Endothelial cell (in vitro differentiated cells): Measurements from ENCODE around the gene ACLY. TPM values are rescaled to one million over a fixed set of nuclear protein-coding genes. Genes with fewer than 3 reads are reported as not detected.

Source experiments
- DNase-seq: peaks from one replicate; pipeline ENCODE4 v3.0.0; 2021; ENCODE audit warnings: low spot score
- H3K27ac Mint-ChIP-seq: one replicate; pipeline ENCODE4 v1.8.0; 2021; ENCODE audit warnings: mixed read lengths, inconsistent platforms; ENCODE audit not compliant: unreplicated experiment
- H3K27me3 Mint-ChIP-seq: one replicate; pipeline ENCODE4 v1.8.0; 2021; ENCODE audit warnings: mild to moderate bottlenecking, moderate library complexity, mixed read lengths, inconsistent platforms; ENCODE audit not compliant: unreplicated experiment
- H3K36me3 Mint-ChIP-seq: one replicate; pipeline ENCODE4 v1.8.0; 2021; ENCODE audit warnings: mild to moderate bottlenecking, low read depth, mixed read lengths, inconsistent platforms; ENCODE audit not compliant: unreplicated experiment
- H3K4me1 Mint-ChIP-seq: one replicate; pipeline ENCODE4 v1.8.0; 2021; ENCODE audit warnings: mild to moderate bottlenecking, mixed read lengths, inconsistent platforms; ENCODE audit not compliant: unreplicated experiment
- H3K4me3 Mint-ChIP-seq: one replicate; pipeline ENCODE4 v1.8.0; 2021; ENCODE audit warnings: mild to moderate bottlenecking, mixed read lengths, inconsistent platforms; ENCODE audit not compliant: unreplicated experiment
- H3K9me3 Mint-ChIP-seq: one replicate; pipeline ENCODE4 v1.8.0; 2021; ENCODE audit warnings: mixed read lengths, inconsistent platforms; ENCODE audit not compliant: unreplicated experiment
- total RNA-seq: library from RNA; stranded (reverse); fragmentation: NEBNext Ultra II Directional; extraction: Animal tissue kit (Norgen Biotek cat#: 25700); gene quantifications from one replicate; pipeline ENCODE4 v1.2.1, GENCODE V29; 2021; ENCODE audit not compliant: unreplicated experiment
- TF ChIP-seq, protein P1 (sequence below): fragments of 200-600 bp; sonication (generic); IDR thresholded peaks from one replicate; pipeline ENCODE4 v1.5.0; 2021; ENCODE audit warnings: antibody characterized with exemption; ENCODE audit not compliant: unreplicated experiment

Gene ACLY
- total RNA-seq, 1 donor from 2014 or later: 376 TPM

GRCh38 chr17:41822216-41823140 is 96.3 kb downstream of the ACLY start:
- H3K9me3 Mint-ChIP-seq: no peaks in the 10 kb centered on the region
- no peaks in the 10 kb centered on the region for H3K4me1 Mint-ChIP-seq
- TF ChIP-seq, protein P1, sequence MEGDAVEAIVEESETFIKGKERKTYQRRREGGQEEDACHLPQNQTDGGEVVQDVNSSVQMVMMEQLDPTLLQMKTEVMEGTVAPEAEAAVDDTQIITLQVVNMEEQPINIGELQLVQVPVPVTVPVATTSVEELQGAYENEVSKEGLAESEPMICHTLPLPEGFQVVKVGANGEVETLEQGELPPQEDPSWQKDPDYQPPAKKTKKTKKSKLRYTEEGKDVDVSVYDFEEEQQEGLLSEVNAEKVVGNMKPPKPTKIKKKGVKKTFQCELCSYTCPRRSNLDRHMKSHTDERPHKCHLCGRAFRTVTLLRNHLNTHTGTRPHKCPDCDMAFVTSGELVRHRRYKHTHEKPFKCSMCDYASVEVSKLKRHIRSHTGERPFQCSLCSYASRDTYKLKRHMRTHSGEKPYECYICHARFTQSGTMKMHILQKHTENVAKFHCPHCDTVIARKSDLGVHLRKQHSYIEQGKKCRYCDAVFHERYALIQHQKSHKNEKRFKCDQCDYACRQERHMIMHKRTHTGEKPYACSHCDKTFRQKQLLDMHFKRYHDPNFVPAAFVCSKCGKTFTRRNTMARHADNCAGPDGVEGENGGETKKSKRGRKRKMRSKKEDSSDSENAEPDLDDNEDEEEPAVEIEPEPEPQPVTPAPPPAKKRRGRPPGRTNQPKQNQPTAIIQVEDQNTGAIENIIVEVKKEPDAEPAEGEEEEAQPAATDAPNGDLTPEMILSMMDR: no peak
- peaks cover 3% of the 10 kb centered on the region for H3K36me3 Mint-ChIP-seq
- H3K4me3 Mint-ChIP-seq: no peak overlapping the region
- no peak overlapping the region for H3K27ac Mint-ChIP-seq
- DNase-seq: no peak
- peaks cover 4% of the 10 kb centered on the region for H3K27me3 Mint-ChIP-seq

DNA sequence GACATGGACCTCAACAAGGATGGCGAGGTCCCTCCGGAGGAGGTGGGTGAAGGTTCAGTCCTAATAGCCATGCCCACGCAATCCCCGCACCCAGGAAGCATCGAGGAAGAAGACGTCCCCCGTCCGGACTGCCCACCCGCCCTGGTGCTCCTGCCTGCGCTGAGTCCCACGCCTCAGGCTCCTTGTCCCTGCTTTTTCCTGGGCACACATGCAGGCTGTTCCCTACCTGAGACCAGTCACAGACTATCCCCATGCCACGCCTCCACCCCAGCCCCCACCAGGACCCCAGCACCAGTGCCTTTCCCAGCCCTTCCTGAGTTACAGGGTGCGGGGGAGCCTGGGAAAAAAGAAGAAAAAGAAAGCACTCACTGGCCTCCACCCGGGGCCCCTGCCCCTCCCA is 97.0 kb downstream of the ACLY start:
- no peak overlapping the region for H3K4me3 Mint-ChIP-seq
- H3K4me1 Mint-ChIP-seq: no peaks in the 10 kb centered on the region
- H3K27ac Mint-ChIP-seq: no peak overlapping the region
- DNase-seq: no peak
- H3K27me3 Mint-ChIP-seq: peaks cover 4% of the 10 kb centered on the region
- TF ChIP-seq, protein P1: no peak
- H3K9me3 Mint-ChIP-seq: no peaks in the 10 kb centered on the region
- peaks cover 3% of the 10 kb centered on the region for H3K36me3 Mint-ChIP-seq

GRCh38 chr17:41818024-41818423 is 100.7 kb downstream of the ACLY start:
- no peak for DNase-seq
- Mint-ChIP-seq H3K4me3 (peak overlapping the region; percentile 56), H3K36me3 (peaks cover 3% of the 10 kb centered on the region), H3K27ac (no peak overlapping the region), H3K4me1 (peaks cover 9% of the 10 kb centered on the region), H3K27me3 (peaks cover 3% of the 10 kb centered on the region), H3K9me3 (no peaks in the 10 kb centered on the region)
- TF ChIP-seq, protein P1: no peak

Other genes starting within 250 kb of the ACLY start
- gene EIF1, start 230.1 kb downstream of the ACLY start, total RNA-seq: 569 TPM
- not detected for gene GAST, start 206.6 kb downstream of the ACLY start, total RNA-seq
- gene HAP1, start 184.3 kb downstream of the ACLY start, total RNA-seq: 18.1 TPM
- gene JUP, start 132.2 kb downstream of the ACLY start, total RNA-seq: 330 TPM
- gene P3H4, start 107.0 kb downstream of the ACLY start, total RNA-seq: 22.6 TPM
- gene FKBP10, start 105.9 kb downstream of the ACLY start, total RNA-seq: 167 TPM
- 79.9 TPM for gene NT5C3B, start 82.7 kb downstream of the ACLY start, total RNA-seq
- not detected for gene KLHL10, start 81.1 kb downstream of the ACLY start, total RNA-seq
- 9.0 TPM for gene KLHL11, start 53.5 kb downstream of the ACLY start, total RNA-seq
- 2.2 TPM for gene ODAD4, start 11.7 kb upstream of the ACLY start, total RNA-seq
- 82.1 TPM for gene CNP, start 47.8 kb upstream of the ACLY start, total RNA-seq
- 92.8 TPM for gene DNAJC7, start 98.5 kb upstream of the ACLY start, total RNA-seq
- 67.4 TPM for gene NKIRAS2, start 101.1 kb upstream of the ACLY start, total RNA-seq
- 1.6 TPM for gene C17orf113, start 131.7 kb upstream of the ACLY start, total RNA-seq
- 1.3 TPM for gene ZNF385C, start 179.5 kb upstream of the ACLY start, total RNA-seq
- gene DHX58, start 193.8 kb upstream of the ACLY start, total RNA-seq: 0.41 TPM
- gene KAT2A, start 202.4 kb upstream of the ACLY start, total RNA-seq: 22.8 TPM
- gene HSPB9, start 203.9 kb upstream of the ACLY start, total RNA-seq: not detected
- gene RAB5C, start 236.0 kb upstream of the ACLY start, total RNA-seq: 144 TPM